EL (cell line): ENCODE results near the gene TMEM191B.
"Not testable (repeated sequence)": the region's sequence is repeated elsewhere in the genome, so short reads cannot be mapped to it uniquely, and the experiment has no call there.

Experiments
- DNase-seq: peaks from one replicate; pipeline ENCODE4 v3.0.0-alpha.2; 2016

The TMEM191B gene

DNA sequence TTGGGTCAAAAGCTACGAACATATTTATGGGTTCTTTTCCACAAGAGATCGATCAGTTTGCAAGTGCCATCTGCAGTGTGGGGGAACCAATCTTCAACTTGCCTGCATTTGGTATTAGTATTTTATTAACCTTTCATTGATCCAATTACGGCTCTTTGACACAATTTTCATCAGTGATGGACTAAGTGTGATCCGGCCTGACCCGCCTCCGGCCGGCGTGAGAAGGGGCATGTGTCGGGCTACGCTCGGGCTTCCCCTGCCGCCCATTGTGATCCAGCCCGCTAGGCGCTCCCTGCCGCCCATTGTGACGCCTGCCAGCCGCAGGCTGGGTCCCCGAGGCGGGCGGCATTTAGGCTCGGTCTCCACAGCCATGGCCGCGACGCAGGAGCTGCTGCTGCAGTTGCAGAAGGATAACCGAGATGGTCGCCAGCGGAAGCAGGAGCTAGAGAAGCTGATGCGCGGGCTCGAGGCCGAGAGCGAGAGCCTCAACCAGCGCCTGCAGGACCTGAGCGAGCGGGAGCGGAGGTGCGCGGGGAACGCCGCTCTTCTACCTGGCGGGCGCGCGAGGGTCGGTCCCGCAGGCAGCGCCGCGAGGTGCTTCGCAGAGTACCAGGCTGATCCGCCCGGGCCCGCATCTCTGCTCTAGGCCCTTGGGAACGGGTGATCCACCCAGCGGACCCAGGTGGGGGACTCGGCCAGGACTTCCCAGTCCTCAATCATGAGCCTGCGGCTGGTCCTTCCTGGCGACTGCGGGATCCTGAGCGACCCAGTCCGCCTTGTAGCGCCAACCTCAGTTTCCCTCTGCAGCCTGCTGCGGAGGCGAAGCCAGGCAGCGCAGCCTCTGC lies at the start of gene TMEM191B:
Gene TMEM191B (plus strand): TSS at position 51 of the 845 bp plus-strand sequence. CDS start 179 bp downstream, at position 230.
- not testable (repeated sequence) for DNase-seq

GRCh38 chr22:18496227-18496626 lies 31.4 kb upstream of the TMEM191B start:
- not testable (repeated sequence) for DNase-seq

GRCh38 chr22:18511327-18511726 lies 16.3 kb upstream of the TMEM191B start:
- not testable (repeated sequence) for DNase-seq

- DNase-seq, result not testable (repeated sequence)
Measured at GRCh38 chr22:18512378-18512777, 15.2 kb upstream of the TMEM191B start.

GRCh38 chr22:18513454-18513853 lies 14.1 kb upstream of the TMEM191B start:
- not testable (repeated sequence) for DNase-seq

GRCh38 chr22:18518061-18518460 lies 9.5 kb upstream of the TMEM191B start, which contains the start of gene GGTLC3:
TSS of gene GGTLC3 (minus strand) at chr22:18518161. CDS start at chr22:18517897, 264 bp downstream.
- DNase-seq, result not testable (repeated sequence)

GRCh38 chr22:18522762-18523161 lies 4.8 kb upstream of the TMEM191B start:
- DNase-seq, result not testable (repeated sequence)

DNA sequence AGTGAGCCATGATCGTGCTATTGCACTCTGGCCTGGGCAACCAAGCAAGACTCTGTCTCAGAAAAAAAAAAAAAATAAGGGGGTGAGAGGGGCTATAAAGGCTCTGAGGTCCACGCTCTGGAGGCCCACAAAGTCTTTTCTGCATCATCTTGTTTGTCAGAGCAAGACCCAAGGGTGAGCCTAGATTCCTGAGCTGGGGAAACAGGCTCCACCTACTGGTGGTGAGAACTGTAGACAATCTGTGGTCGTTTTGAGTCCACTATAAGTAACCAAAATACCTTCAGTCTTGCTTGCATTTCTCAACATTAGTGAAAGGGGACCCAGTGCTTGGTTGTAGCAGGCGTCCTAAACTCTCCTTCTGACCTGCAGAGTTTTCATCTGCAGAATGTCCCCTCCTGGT lies 4.3 kb upstream of the TMEM191B start:
- not testable (repeated sequence) for DNase-seq

DNA sequence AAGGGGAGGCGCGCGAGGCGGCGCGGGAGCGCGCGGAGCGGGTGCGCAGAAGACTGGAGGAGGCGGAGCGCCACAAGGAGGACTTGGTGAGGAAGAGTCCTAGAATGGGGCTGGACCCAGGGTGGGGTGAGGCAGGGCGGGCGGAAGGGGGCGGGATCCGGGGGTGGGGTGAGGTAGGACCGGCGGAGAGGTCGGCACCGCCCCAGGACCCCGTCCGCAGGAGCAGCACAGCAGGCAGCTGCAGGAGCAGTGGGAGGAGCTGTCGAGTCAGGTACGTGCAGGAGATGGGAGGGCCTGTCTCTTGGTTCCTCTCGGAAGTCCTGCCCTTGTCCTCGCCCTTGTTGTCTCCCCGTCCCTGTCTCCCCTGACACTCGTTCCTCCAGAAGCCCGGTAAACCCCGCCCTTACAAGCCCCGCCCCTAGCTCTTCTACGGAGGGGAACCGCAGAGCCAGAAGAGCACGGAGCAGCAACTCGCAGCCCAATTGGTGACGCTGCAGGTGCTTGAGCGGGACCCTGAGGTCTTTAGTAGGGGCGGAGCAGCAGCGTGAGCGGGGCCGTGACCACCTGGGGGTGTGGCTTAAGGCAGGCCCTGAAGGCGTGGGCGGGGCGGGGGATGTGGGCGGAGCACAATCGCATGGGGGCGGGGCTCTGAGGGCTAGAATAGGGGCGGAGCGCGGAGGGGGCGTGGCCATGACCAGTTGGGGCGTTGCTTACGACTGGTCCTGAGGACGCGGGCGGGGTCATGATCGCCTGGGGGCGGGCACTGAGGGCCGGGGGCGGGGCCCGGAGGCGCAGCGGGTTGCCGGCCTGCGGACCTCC lies 1.2 kb downstream of the TMEM191B start:
- peak; percentile 86 for DNase-seq

DNA sequence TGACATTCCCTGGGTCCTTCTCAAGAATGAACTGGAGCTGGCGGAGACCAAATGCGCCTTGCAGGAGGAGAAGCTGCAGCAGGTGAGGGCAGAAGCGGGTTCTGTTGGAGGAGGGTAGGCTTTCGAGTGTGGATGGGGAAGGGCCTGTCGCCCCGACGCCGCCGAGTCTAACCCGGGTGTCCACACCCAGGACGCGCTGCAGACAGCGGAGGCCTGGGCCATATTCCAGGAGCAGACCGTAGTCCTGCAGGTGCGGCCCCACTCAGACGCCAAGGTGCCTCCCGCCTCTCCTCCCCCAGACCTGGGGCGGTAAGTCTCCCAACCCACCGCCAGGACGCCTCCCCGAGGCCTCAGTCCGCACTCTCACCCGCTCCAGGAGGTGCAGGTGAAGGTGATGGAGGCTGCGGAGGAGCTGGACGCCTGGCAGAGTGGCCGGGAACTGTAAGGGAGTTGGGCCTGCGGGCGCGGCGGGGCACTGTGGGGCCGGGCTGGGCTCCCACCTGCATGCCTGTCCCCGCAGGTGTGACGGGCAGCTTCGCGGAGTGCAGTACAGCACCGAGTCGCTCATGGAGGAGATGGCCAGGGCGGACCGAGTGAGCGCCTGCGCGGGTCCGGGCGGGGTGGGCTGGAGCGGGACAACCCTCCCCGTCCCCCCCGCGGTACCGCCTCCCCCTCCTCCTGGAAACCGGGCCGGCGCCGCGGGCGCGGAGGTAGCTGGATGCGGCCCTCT lies 2.0 kb downstream of the TMEM191B start:
- not testable (repeated sequence) for DNase-seq

DNA sequence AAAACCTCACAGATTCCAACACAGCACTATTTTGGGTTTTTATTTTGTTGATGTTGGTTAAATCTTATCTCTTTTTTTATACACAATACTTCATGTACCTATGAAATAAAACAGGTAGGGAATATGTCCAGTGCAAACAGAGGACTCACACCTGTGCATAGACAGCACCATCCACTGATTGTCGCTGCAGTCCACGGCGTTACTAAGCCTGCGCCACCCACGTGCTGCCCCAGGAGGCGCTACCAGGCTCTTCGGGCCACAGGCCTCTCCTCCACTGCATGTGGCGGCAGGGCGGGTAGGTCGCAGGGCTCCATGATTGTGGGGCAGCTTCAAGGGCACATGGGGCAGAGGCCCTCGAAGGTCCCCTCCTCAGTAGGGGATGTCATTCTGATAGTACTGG lies 6.0 kb downstream of the TMEM191B start:
- DNase-seq, result not testable (repeated sequence)

- DNase-seq, result not testable (repeated sequence)
Measured at GRCh38 chr22:18534315-18534714, 6.7 kb downstream of the TMEM191B start.

DNA sequence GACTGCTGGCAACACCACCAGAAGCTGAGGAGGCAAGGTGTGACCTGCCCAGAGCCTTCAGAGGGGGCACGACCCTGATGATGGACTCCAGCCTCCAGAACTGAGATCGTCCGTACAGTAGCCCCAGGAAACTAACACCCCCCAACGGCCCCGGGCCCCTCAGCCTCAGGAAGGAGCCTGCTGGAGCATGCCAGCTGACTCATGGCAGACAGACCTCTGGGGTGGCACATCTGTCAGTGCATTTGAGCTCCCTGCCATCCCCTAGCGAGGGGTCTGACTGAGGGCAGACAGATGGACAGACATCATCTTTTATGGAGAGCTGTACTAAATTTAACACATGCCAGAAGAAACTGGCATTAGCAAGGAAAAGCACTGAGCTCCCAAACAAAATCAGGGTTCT lies 12.4 kb downstream of the TMEM191B start:
- DNase-seq, result not testable (repeated sequence)

DNA sequence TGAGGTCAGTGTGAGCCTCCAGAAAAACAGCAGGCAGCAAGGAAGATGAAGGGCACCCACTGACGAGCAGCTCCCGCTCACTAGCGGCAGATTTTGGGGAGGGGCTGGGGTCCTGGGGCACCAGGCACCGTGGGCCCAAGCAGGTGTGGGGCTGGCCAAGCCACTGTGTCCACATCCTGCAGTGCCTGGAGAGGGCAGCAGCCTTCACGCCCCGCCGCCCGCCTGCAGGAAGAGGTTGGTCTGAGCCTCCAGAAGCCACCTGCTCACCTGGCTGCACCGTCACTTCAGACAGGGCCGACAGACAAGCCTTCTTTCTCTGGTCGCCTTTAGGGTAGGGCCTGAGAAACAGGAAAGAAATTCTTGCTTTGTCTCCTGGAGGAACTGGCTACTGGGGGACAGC lies 15.8 kb downstream of the TMEM191B start:
- DNase-seq, result not testable (repeated sequence)

GRCh38 chr22:18544615-18545014 lies 17.0 kb downstream of the TMEM191B start:
- not testable (repeated sequence) for DNase-seq

GRCh38 chr22:18549458-18550179 lies 22.0 kb downstream of the TMEM191B start:
- not testable (repeated sequence) for DNase-seq

DNA sequence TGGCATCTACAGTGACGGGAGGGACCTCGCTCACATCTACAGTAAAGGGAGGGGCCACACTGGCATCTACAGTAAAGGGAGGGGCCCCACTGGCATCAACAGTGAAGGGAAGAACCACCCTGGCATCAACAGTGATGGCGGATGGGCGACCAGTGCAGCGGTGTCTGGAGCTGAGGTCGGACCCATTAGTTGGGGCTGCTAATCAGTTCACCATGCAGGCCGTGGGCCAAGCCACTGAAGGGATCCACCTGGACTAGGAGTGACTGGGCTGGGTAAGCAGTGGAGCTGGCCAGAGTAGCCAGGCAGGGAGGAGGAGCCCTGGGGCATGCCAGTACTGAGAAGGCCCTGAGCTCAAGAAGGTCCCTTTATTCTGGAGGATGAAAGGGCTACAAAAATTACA lies 23.4 kb downstream of the TMEM191B start:
- DNase-seq, result not testable (repeated sequence)

DNA sequence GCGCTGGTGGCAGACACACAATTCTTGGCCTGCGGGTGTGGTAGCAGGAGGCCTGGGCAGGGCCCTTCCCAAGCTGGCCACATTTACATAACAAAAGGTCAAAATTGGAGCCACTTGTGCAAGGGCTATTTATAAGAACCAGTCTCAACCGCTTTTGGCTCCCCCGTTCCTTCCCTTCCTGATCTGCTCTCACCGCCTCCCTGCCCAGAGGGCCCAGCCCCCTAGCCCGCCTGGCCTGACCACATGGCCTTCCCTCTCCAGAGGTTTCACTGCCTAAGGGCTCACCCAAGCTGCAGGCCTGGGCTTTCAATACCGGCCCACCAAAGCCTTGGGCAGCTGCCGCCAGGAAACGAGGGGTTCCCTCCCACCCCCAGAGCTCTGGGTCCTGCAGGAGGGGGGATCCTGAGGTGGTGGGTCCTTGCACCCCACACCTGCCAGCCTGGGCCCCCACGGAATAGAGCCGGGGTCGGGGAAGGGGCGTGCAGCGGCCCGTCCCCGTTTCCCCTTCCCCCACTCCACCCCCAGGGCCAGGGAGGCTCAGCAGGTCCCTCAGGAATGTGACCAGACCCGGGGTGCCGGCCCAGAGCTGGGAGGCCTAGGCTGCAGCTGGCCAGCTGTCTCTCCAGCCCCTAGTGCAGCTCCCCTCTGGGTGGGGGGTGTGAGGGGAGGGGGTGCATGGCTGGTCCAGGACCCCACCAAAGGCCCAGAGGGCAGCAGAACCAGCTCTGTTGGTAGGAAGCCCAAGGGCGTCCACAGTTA lies 25.4 kb downstream of the TMEM191B start:
- DNase-seq, result not testable (repeated sequence)

DNA sequence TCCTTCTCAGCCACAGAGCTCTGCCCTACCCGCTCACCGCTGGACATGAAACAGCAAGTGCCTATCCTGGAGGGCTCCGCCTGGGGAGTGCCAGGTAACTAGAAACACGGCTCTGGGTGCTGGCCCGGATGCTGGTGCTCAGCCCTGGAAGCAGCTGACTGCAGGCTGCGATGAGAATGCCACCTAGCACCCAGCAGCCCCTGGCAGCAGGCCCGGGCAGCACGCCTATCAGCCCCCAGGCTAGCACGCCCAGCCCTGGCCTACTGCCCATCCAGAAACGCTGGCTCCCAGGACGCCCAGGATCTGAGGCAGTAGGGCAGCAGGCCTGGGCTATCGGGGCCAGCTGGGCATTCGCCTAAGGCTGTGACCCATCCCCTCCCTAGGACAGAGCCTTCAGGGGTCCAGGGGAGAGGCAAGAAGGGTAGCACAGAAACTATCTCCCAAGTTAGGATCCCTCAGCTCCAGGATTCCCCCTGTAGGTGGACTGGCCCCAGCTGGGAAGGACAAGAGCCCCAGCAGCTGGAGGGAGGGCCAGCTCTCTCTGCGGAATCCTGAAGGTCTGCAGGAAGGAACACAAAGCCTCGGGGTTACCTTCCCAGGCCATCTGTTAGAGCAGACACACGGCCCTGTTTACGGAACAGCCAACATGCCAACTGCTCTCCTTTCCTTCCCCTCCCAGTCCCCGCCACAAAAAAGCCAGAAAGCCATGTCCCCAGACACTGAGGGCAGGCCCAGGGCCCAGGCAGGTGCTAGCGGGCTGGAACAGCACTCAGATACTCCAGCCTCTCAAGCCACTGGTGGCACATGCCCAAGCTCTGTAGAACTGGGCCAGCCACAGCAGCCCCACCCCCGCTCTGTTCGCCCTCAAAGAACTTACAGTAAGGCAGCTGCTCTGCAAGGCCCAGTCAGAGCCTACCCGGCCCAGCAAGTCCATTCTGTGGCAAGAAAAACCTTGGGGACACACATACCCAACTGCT lies 27.0 kb downstream of the TMEM191B start:
- DNase-seq, result not testable (repeated sequence)

DNA sequence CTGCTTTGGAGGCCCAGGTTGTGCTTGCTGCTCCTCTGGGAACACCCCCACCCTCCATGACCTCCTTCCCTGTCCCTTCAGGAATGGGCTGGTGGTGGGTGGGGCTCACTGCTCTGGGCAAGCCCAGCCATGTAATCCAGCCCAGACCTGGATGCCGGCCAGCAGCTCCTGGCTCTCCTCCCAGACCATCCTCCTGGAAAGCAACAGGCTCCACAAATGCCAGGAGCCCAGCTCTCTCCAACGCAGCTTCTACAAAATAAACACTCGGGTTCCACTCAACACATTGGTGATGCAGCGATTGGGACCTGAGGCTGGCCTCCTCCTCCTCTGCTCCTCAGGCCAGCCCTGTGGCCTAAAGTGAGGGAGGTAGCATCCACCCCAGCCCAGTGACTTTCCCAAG lies 30.9 kb downstream of the TMEM191B start:
- DNase-seq, result not testable (repeated sequence)
